Tibial nerve (tissue), 4 donors: ENCODE data around the gene PLCL2. TPM values are rescaled to one million over a fixed set of nuclear protein-coding genes. Genes with fewer than 3 reads are reported as not detected.

Experiments used
- DNase-seq, 2 donors: peaks; one replicate each; pipeline ENCODE4 v3.0.0-alpha.2; 2019; ENCODE audit warnings: low spot score in 2 of 2
- H3K27ac ChIP-seq, 4 donors: fragments of 200-600 bp; sonication (generic) in 3 of 4; one replicate each; pipeline ENCODE4 v1.5.1; 2017 to 2019; ENCODE audit warnings: mild to moderate bottlenecking in 1 of 4
- H3K27me3 ChIP-seq, 2 donors: fragments of 200-600 bp; sonication (generic) in 1 of 2; one replicate each; pipeline versions ENCODE4 v1.5.1 to v1.6.0; 2017 to 2019
- H3K36me3 ChIP-seq, 3 donors: fragments of 200-600 bp; sonication (generic); one replicate each; pipeline ENCODE4 v1.5.1; 2018 to 2019
- H3K4me1 ChIP-seq, 4 donors: fragments of 200-600 bp; sonication (generic) in 3 of 4; one replicate each; pipeline ENCODE4 v1.5.1; 2017 to 2019
- H3K4me3 ChIP-seq, 4 donors: fragments of 200-600 bp; sonication (generic) in 3 of 4; one replicate each; pipeline ENCODE4 v1.5.1; 2017 to 2019; ENCODE audit warnings: mild to moderate bottlenecking in 1 of 4, moderate library complexity in 1 of 4
- H3K9me3 ChIP-seq, 4 donors: fragments of 200-600 bp; sonication (generic) in 3 of 4; one replicate each; pipeline ENCODE4 v1.5.1; 2017 to 2019
- CTCF ChIP-seq, 5 experiments: fragments of 200-600 bp in 3 of 5; fragments of 450-650 bp in 2 of 5; sonication (generic) in 3 of 5; IDR thresholded peaks; one replicate each; pipeline ENCODE4 v1.5.1; 2016 to 2019; ENCODE audit warnings: antibody characterized with exemption in 5 of 5, mild to moderate bottlenecking in 3 of 5, moderate library complexity in 2 of 5
- EP300 ChIP-seq, 2 donors: sonication (generic); formaldehyde crosslinking; IDR thresholded peaks; one replicate each; pipeline ENCODE4 v1.6.1; 2017; ENCODE audit warnings: antibody characterized with exemption in 2 of 2, mild to moderate bottlenecking in 1 of 2
- POLR2A ChIP-seq, 2 donors: fragments of 450-650 bp; IDR thresholded peaks; one replicate each; pipeline ENCODE4 v1.6.1; 2017; ENCODE audit warnings: antibody characterized with exemption in 2 of 2, mild to moderate bottlenecking in 2 of 2, moderate library complexity in 2 of 2
- WGBS, 2 donors: methylation state at CpG; one replicate each; pipeline ENCODE4 v1.1.5; 2018; 5-methylcytosine and 5-hydroxymethylcytosine counted together
- total RNA-seq, 4 donors: library from RNA; depleted of rRNA; stranded (reverse); fragments of >200 nt; gene quantifications; one replicate each; pipeline ENCODE4 v1.1.0, GENCODE V29; 2016

The PLCL2 gene
- total RNA-seq, 4 donors from 2014 or later = 17.7 to 39.3 (median 29.0) TPM

- no peaks in the 10 kb centered on the region for H3K9me3 ChIP-seq
- H3K4me1 ChIP-seq = peaks cover 0 to 8% (median 0%) of the 10 kb centered on the region in 4 donors
- no peaks in the 10 kb centered on the region for H3K27me3 ChIP-seq
- H3K27ac ChIP-seq = no peak overlapping the region
- TF ChIP-seq POLR2A (IDR thresholded peaks at IDR 0.05) (no peak), EP300 (IDR thresholded peaks at IDR 0.05) (no peak), CTCF (IDR thresholded peaks at IDR 0.05) (no peak)
- no peak overlapping the region for H3K4me3 ChIP-seq
- DNase-seq = no peak
- no peaks in the 10 kb centered on the region for H3K36me3 ChIP-seq
- WGBS, 2 donors = 66 to 75% methylated on average over 2 of the region's 2 CpGs
Observed at GRCh38 chr3:16936233-16936632, 51.5 kb downstream of the PLCL2 start.

GRCh38 chr3:16936676-16937230 lies 52.0 kb downstream of the PLCL2 start:
- TF ChIP-seq POLR2A (IDR thresholded peaks at IDR 0.05) = no peak
- TF ChIP-seq EP300 (IDR thresholded peaks at IDR 0.05) = no peak
- no peak for TF ChIP-seq CTCF (IDR thresholded peaks at IDR 0.05)
- Histone ChIP-seq H3K36me3 (no peaks in the 10 kb centered on the region), H3K27me3 (no peaks in the 10 kb centered on the region), H3K4me3 (no peak overlapping the region), H3K9me3 (no peaks in the 10 kb centered on the region), H3K27ac (no peak overlapping the region), H3K4me1 (peaks cover 0 to 8% (median 0%) of the 10 kb centered on the region in 4 donors)
- WGBS, 2 donors = 79 to 86% methylated on average over 7 of the region's 7 CpGs
- no peak for DNase-seq

- no peak overlapping the region for H3K4me3 ChIP-seq
Observed at GRCh38 chr3:16937326-16937845, 52.6 kb downstream of the PLCL2 start.

GRCh38 chr3:16940769-16941700 lies 56.3 kb downstream of the PLCL2 start:
- Histone ChIP-seq H3K9me3 (no peaks in the 10 kb centered on the region), H3K4me3 (no peak overlapping the region), H3K27ac (no peak overlapping the region), H3K36me3 (no peaks in the 10 kb centered on the region), H3K27me3 (no peaks in the 10 kb centered on the region), H3K4me1 (peaks cover 0 to 13% (median 0%) of the 10 kb centered on the region in 4 donors)
- WGBS, 2 donors = 87 to 93% methylated on average over 7 of the region's 7 CpGs
- DNase-seq = no peak
- no peak for TF ChIP-seq EP300 (IDR thresholded peaks at IDR 0.05)
- no peak for TF ChIP-seq CTCF (IDR thresholded peaks at IDR 0.05)
- TF ChIP-seq POLR2A (IDR thresholded peaks at IDR 0.05) = no peak

More at GRCh38 chr3:16937326-16937845, 52.6 kb downstream of the PLCL2 start:
- no peak overlapping the region for H3K27ac ChIP-seq
- no peaks in the 10 kb centered on the region for H3K36me3 ChIP-seq
- no peaks in the 10 kb centered on the region for H3K27me3 ChIP-seq
- H3K9me3 ChIP-seq = no peaks in the 10 kb centered on the region
- DNase-seq = no peak
- 83% methylated on average over 6 of the region's 6 CpGs for WGBS, 2 donors
- TF ChIP-seq CTCF (IDR thresholded peaks at IDR 0.05) (no peak), POLR2A (IDR thresholded peaks at IDR 0.05) (no peak), EP300 (IDR thresholded peaks at IDR 0.05) (no peak)
- H3K4me1 ChIP-seq = peaks cover 0 to 11% (median 0%) of the 10 kb centered on the region in 4 donors

GRCh38 chr3:16942955-16943354 lies 58.2 kb downstream of the PLCL2 start:
- no peak for DNase-seq
- WGBS, 2 donors = 28 to 41% methylated on average over 1 of the region's 1 CpG
- H3K36me3 ChIP-seq = no peaks in the 10 kb centered on the region

More at GRCh38 chr3:16942955-16943354, 58.2 kb downstream of the PLCL2 start:
- H3K4me1 ChIP-seq = peaks cover 0 to 8% (median 0%) of the 10 kb centered on the region in 4 donors
- no peak overlapping the region for H3K4me3 ChIP-seq
- no peaks in the 10 kb centered on the region for H3K9me3 ChIP-seq
- TF ChIP-seq POLR2A (IDR thresholded peaks at IDR 0.05) (no peak), CTCF (IDR thresholded peaks at IDR 0.05) (no peak), EP300 (IDR thresholded peaks at IDR 0.05) (no peak)
- no peak overlapping the region for H3K27ac ChIP-seq
- no peaks in the 10 kb centered on the region for H3K27me3 ChIP-seq
